A549 (cell line): ENCODE measurements around the gene HS6ST2.
"Not testable (repeated sequence)": the region's sequence is repeated elsewhere in the genome, so short reads cannot be mapped to it uniquely, and the experiment has no call there.

Experiments used
- CBX8 ChIP-seq: fragments of 200-600 bp; sonication (generic); IDR thresholded peaks from 2 replicates; pipeline ENCODE4 v1.6.1; 2016
- CEBPB ChIP-seq, 2 experiments: fragments of >200 bp in 1 of 2; sonication (Bioruptor Twin) in 1 of 2; formaldehyde crosslinking in 1 of 2; IDR thresholded peaks; 2 replicates each; pipeline ENCODE4 v1.6.1; 2012 to 2016
- CTCF ChIP-seq: fragments of >200 bp; sonication (Bioruptor Twin); formaldehyde crosslinking; IDR thresholded peaks from 3 replicates; pipeline ENCODE4 v1.5.1; 2016
- E2F6 ChIP-seq: IDR thresholded peaks from 2 replicates; pipeline ENCODE4 v1.6.1; 2012; ENCODE audit warnings: low read depth, borderline replicate concordance
- EHMT2 ChIP-seq: fragments of 200-600 bp; sonication (generic); IDR thresholded peaks from 2 replicates; pipeline ENCODE4 v1.6.1; 2016; ENCODE audit warnings: antibody characterized with exemption, low read depth, mild to moderate bottlenecking, moderate library complexity
- EP300 ChIP-seq, 2 experiments: fragments of >200 bp; sonication (Bioruptor Twin); formaldehyde crosslinking; IDR thresholded peaks; 2 replicates in 1 of 2; 3 replicates in 1 of 2; pipeline ENCODE4 v1.6.1; 2016 to 2017
- FOSB ChIP-seq: fragments of 250-450 bp; sonication (Bioruptor Pico); IDR thresholded peaks from 2 replicates; pipeline ENCODE4 v1.5.0; 2020; ENCODE audit warnings: mild to moderate bottlenecking, moderate library complexity
- FOSL2 ChIP-seq, 2 experiments: fragments of 450-650 bp in 1 of 2; fragments of >200 bp in 1 of 2; sonication (Bioruptor Twin) in 1 of 2; formaldehyde crosslinking; IDR thresholded peaks; 2 replicates each; pipeline versions ENCODE4 v1.5.0 to v1.6.1; 2016 to 2020; ENCODE audit warnings: mild to moderate bottlenecking in 1 of 2, moderate library complexity in 1 of 2
- HDAC2 ChIP-seq: fragments of 200-600 bp; sonication (generic); IDR thresholded peaks from 2 replicates; pipeline ENCODE4 v1.6.1; 2016
- HMGXB4 ChIP-seq: fragments of 250-450 bp; sonication (Bioruptor Pico); IDR thresholded peaks from 2 replicates; pipeline ENCODE4 v1.5.0; 2021; ENCODE audit warnings: mild to moderate bottlenecking, moderate library complexity, borderline replicate concordance
- POLR2A ChIP-seq: IDR thresholded peaks from 2 replicates; pipeline ENCODE4 v1.6.1; 2012; ENCODE audit warnings: mild to moderate bottlenecking, low read length
- TFCP2L1 ChIP-seq: fragments of 250-450 bp; sonication (Bioruptor Pico); IDR thresholded peaks from 2 replicates; pipeline ENCODE4 v1.5.0; 2021; ENCODE audit warnings: mild to moderate bottlenecking
- USF2 ChIP-seq: fragments of 450-650 bp; IDR thresholded peaks from 2 replicates; pipeline ENCODE4 v1.6.1; 2014; ENCODE audit warnings: antibody characterized with exemption
- ZSCAN20 ChIP-seq: fragments of 250-450 bp; sonication (Bioruptor Pico); IDR thresholded peaks from 2 replicates; pipeline ENCODE4 v1.8.0; 2022; ENCODE audit warnings: mild to moderate bottlenecking, moderate library complexity

- TF ChIP-seq CTCF; FOSL2 (IDR thresholded peaks at IDR 0.05); FOSL2 (CRISPR knock-in tag; IDR thresholded peaks at IDR 0.05); POLR2A; HDAC2; EP300 (IDR thresholded peaks at IDR 0.05); TFCP2L1 (CRISPR knock-in tag); EHMT2; FOSB (CRISPR knock-in tag); CBX8; USF2; HMGXB4 (CRISPR knock-in tag); CEBPB (IDR thresholded peaks at IDR 0.05); E2F6; ZSCAN20: not testable (repeated sequence)
Observed at GRCh38 chrX:132980035-132980434, 21.6 kb upstream of the HS6ST2 start.
